ENCODE measurements around the gene PDIA5.

DNA sequence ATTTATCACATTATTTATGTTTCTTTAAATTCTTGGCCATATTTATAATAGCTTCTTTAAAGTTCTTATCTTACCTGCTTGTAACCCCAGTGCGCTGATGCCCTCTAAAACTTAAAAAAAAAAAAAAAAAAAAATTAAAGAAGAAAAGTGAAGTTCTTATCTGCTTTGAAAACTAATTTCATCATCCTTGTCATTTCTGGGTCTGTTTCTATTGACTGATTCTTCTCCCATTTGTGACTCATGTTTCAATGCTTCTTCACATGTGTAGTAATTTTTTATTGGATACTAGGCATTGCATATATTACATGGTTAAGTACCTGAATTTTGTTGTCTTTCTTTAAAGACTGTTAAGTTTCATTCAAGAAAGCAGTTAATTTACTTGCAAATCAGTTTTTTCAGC, 131.5 kb downstream of the PDIA5 start:
- TF ChIP-seq, protein P1, sequence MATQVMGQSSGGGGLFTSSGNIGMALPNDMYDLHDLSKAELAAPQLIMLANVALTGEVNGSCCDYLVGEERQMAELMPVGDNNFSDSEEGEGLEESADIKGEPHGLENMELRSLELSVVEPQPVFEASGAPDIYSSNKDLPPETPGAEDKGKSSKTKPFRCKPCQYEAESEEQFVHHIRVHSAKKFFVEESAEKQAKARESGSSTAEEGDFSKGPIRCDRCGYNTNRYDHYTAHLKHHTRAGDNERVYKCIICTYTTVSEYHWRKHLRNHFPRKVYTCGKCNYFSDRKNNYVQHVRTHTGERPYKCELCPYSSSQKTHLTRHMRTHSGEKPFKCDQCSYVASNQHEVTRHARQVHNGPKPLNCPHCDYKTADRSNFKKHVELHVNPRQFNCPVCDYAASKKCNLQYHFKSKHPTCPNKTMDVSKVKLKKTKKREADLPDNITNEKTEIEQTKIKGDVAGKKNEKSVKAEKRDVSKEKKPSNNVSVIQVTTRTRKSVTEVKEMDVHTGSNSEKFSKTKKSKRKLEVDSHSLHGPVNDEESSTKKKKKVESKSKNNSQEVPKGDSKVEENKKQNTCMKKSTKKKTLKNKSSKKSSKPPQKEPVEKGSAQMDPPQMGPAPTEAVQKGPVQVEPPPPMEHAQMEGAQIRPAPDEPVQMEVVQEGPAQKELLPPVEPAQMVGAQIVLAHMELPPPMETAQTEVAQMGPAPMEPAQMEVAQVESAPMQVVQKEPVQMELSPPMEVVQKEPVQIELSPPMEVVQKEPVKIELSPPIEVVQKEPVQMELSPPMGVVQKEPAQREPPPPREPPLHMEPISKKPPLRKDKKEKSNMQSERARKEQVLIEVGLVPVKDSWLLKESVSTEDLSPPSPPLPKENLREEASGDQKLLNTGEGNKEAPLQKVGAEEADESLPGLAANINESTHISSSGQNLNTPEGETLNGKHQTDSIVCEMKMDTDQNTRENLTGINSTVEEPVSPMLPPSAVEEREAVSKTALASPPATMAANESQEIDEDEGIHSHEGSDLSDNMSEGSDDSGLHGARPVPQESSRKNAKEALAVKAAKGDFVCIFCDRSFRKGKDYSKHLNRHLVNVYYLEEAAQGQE (IDR thresholded peaks at IDR 0.05; ENCODE audit: insufficient read depth in 1 of 2, low read depth in 2 of 2, low read length in 1 of 2): no peak
- TF ChIP-seq, protein P2, sequence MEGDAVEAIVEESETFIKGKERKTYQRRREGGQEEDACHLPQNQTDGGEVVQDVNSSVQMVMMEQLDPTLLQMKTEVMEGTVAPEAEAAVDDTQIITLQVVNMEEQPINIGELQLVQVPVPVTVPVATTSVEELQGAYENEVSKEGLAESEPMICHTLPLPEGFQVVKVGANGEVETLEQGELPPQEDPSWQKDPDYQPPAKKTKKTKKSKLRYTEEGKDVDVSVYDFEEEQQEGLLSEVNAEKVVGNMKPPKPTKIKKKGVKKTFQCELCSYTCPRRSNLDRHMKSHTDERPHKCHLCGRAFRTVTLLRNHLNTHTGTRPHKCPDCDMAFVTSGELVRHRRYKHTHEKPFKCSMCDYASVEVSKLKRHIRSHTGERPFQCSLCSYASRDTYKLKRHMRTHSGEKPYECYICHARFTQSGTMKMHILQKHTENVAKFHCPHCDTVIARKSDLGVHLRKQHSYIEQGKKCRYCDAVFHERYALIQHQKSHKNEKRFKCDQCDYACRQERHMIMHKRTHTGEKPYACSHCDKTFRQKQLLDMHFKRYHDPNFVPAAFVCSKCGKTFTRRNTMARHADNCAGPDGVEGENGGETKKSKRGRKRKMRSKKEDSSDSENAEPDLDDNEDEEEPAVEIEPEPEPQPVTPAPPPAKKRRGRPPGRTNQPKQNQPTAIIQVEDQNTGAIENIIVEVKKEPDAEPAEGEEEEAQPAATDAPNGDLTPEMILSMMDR (IDR thresholded peaks at IDR 0.05): no peak
- TF ChIP-seq POLR2AphosphoS5 (IDR thresholded peaks at IDR 0.05; ENCODE audit: low read depth, low read length) (no peak), TCF7L2 (IDR thresholded peaks at IDR 0.05; ENCODE audit: low read depth, low read length) (no peak)
